Stomach (tissue), 4 donors: Measurements from ENCODE around the gene RNPEPL1.

Experiments
- CTCF ChIP-seq, 7 experiments: fragments of 450-650 bp in 4 of 7; fragments of 200-600 bp in 3 of 7; sonication (generic) in 3 of 7; IDR thresholded peaks; one replicate each; pipeline ENCODE4 v1.5.1; 2016 to 2019; ENCODE audit warnings: antibody characterized with exemption in 7 of 7, control low read depth in 2 of 7, mild to moderate bottlenecking in 1 of 7
- EP300 ChIP-seq: sonication (generic); formaldehyde crosslinking; IDR thresholded peaks from one replicate; pipeline ENCODE4 v1.6.1; 2017; ENCODE audit warnings: antibody characterized with exemption
- POLR2A ChIP-seq, 4 donors: fragments of 450-650 bp; IDR thresholded peaks; one replicate each; pipeline ENCODE4 v1.6.1; 2016; ENCODE audit warnings: antibody characterized with exemption in 4 of 4, control low read depth in 2 of 4, mild to moderate bottlenecking in 1 of 4, moderate library complexity in 1 of 4

GRCh38 chr2:240538031-240538780, 30.1 kb upstream of the RNPEPL1 start:
- TF ChIP-seq POLR2A (IDR thresholded peaks at IDR 0.05): no peak
- TF ChIP-seq CTCF (IDR thresholded peaks at IDR 0.05): no peak
- TF ChIP-seq EP300: no peak
